HCT116 (cell line): Measurements from ENCODE around the gene C12orf43. TPM values are rescaled to one million over a fixed set of nuclear protein-coding genes. Genes with fewer than 3 reads are reported as not detected.

Source experiments
- ATAC-seq: fragments of 200-7000 bp; cut with Tn5 transposase; 2 replicates; pipeline ENCODE4 v1.9.1; 2020; ENCODE audit warnings: mild to moderate bottlenecking, moderate library complexity
- BruUV-seq: library from RNA; stranded (reverse); fragments of 400-500 nt; replicated peaks from 2 replicates; lab custom pipeline; 2021; lab: Mats Ljungman, UMichigan
- CTCF ChIA-PET: fragments of 300-600 bp; sonication (Branson Sonifier 250); formaldehyde crosslinking; loops from one replicate; lab custom pipeline; 2021; ENCODE audit warnings: antibody characterized with exemption; lab: Charles Lee
- POLR2A ChIA-PET: fragments of 300-600, 350-600 bp; sonication (Branson Sonifier 250); formaldehyde crosslinking; loops from one replicate; lab custom pipeline; 2021; ENCODE audit warnings: antibody characterized with exemption; lab: Charles Lee
- RAD21 ChIA-PET, 2 experiments: fragments of 300-600 bp; sonication (Branson Sonifier 250); formaldehyde crosslinking; loops; one replicate each; lab custom pipeline; 2023; ENCODE audit warnings: low total read pairs in 2 of 2; ENCODE audit not compliant: uncharacterized antibody in 2 of 2, unreplicated experiment in 2 of 2, low non-redundant PET in 1 of 2; lab: Charles Lee
- DNase-seq: peaks from one replicate; pipeline ENCODE4 v3.0.0-alpha.2; 2010; ENCODE audit warnings: low read depth, low spot score
- H2AFZ ChIP-seq: fragments of 200-600 bp; shearing (Covaris generic), sonication (generic); 2 replicates; pipeline ENCODE4 v1.6.1; 2017; ENCODE audit warnings: low read depth, mixed run types, mixed read lengths, antibody characterized with exemption, low read length; ENCODE audit not compliant: poor library complexity, severe bottlenecking
- H3K27ac ChIP-seq: 2 replicates; pipeline ENCODE4 v1.5.1; 2012; ENCODE audit warnings: low read depth, low read length
- H3K27me3 ChIP-seq: fragments of 200-600 bp; sonication (generic); 2 replicates; pipeline ENCODE4 v1.6.1; 2016; ENCODE audit warnings: mixed run types, low read length, mixed read lengths; ENCODE audit not compliant: insufficient read depth
- H3K36me3 ChIP-seq, 2 experiments: fragments of 200-500 bp in 1 of 2; fragments of 200-600 bp in 1 of 2; sonication (Bioruptor generic) in 1 of 2; sonication (generic) in 1 of 2; 2 replicates each; pipeline versions ENCODE4 v1.5.1 to v1.6.1; 2014 to 2016; ENCODE audit warnings: low read length in 2 of 2, inconsistent platforms in 1 of 2, mixed read lengths in 1 of 2, mixed run types in 1 of 2; ENCODE audit not compliant: insufficient read depth in 2 of 2, control insufficient read depth in 1 of 2
- H3K4me1 ChIP-seq, 2 experiments: fragments of 200-600 bp in 1 of 2; sonication (generic) in 1 of 2; 2 replicates each; pipeline versions ENCODE4 v1.5.1 to v1.6.1; 2012 to 2017; ENCODE audit warnings: low read length in 2 of 2, inconsistent platforms in 1 of 2, mild to moderate bottlenecking in 1 of 2, mixed read lengths in 1 of 2, mixed run types in 1 of 2, moderate library complexity in 1 of 2; ENCODE audit not compliant: insufficient read depth in 2 of 2, control insufficient read depth in 1 of 2
- H3K4me2 ChIP-seq: fragments of 200-600 bp; sonication (generic); 2 replicates; pipeline ENCODE4 v1.6.1; 2017; ENCODE audit warnings: mixed run types, low read length, mixed read lengths
- H3K4me3 ChIP-seq, 2 experiments: fragments of 200-600 bp in 1 of 2; sonication (generic) in 1 of 2; replicated peaks in 1 of 2; 2 replicates each; pipeline ENCODE4 v1.5.1; 2011 to 2016; ENCODE audit warnings: low read length in 2 of 2, control low read depth in 1 of 2, low read depth in 1 of 2, mild to moderate bottlenecking in 1 of 2, mixed read lengths in 1 of 2, mixed run types in 1 of 2
- H3K79me2 ChIP-seq: fragments of 200-600 bp; sonication (generic); 2 replicates; pipeline ENCODE4 v1.6.1; 2017; ENCODE audit warnings: mild to moderate bottlenecking, mixed run types, low read length, moderate library complexity, mixed read lengths; ENCODE audit not compliant: insufficient read depth
- H3K9ac ChIP-seq: fragments of 200-600 bp; sonication (generic); 2 replicates; pipeline ENCODE4 v1.6.1; 2016; ENCODE audit warnings: low read length, mixed read lengths
- H3K9me2 ChIP-seq: fragments of 200-600 bp; sonication (generic), shearing (Covaris generic); 2 replicates; pipeline ENCODE4 v1.6.1; 2017; ENCODE audit warnings: mixed run types, mild to moderate bottlenecking, moderate library complexity; ENCODE audit not compliant: insufficient read depth
- H3K9me3 ChIP-seq, 2 experiments: fragments of 200-500 bp in 1 of 2; fragments of 200-600 bp in 1 of 2; sonication (Bioruptor generic) in 1 of 2; sonication (generic) in 1 of 2; 2 replicates each; pipeline ENCODE4 v1.6.1; 2014 to 2017; ENCODE audit warnings: low read length in 2 of 2, mixed read lengths in 2 of 2, inconsistent platforms in 1 of 2, low read depth in 1 of 2, mild to moderate bottlenecking in 1 of 2, mixed run types in 1 of 2, moderate library complexity in 1 of 2; ENCODE audit not compliant: control insufficient read depth in 1 of 2, insufficient read depth in 1 of 2
- H4K20me1 ChIP-seq: fragments of 200-600 bp; sonication (generic), shearing (Covaris generic); 2 replicates; pipeline ENCODE4 v1.6.1; 2017; ENCODE audit warnings: mixed run types, mild to moderate bottlenecking, moderate library complexity; ENCODE audit not compliant: insufficient read depth
- ATF3 ChIP-seq: IDR thresholded peaks from 2 replicates; pipeline ENCODE4 v1.6.1; 2012
- CBX3 ChIP-seq: IDR thresholded peaks from 2 replicates; pipeline ENCODE4 v1.6.1; 2012; ENCODE audit warnings: low read depth
- CEBPB ChIP-seq: IDR thresholded peaks from 2 replicates; pipeline ENCODE4 v1.6.1; 2012; ENCODE audit warnings: low read depth
- EGR1 ChIP-seq: IDR thresholded peaks from 2 replicates; pipeline ENCODE4 v1.6.1; 2012; ENCODE audit warnings: low read depth
- ELF1 ChIP-seq: IDR thresholded peaks from 2 replicates; pipeline ENCODE4 v1.6.1; 2012; ENCODE audit warnings: low read depth, borderline replicate concordance
- EZH2 ChIP-seq: fragments of 200-600 bp; sonication (generic); IDR thresholded peaks from 2 replicates; pipeline ENCODE4 v1.6.1; 2017; ENCODE audit warnings: antibody characterized with exemption, mixed run types
- EZH2phosphoT487 ChIP-seq: fragments of 200-600 bp; IDR thresholded peaks from 2 replicates; pipeline ENCODE4 v1.6.1; 2018; ENCODE audit warnings: antibody characterized with exemption, borderline replicate concordance
- FOSL1 ChIP-seq: IDR thresholded peaks from 2 replicates; pipeline ENCODE4 v1.6.1; 2012; ENCODE audit warnings: low read depth
- MAX ChIP-seq: IDR thresholded peaks from 2 replicates; pipeline ENCODE4 v1.6.1; 2012
- POLR2A ChIP-seq: IDR thresholded peaks from 2 replicates; pipeline ENCODE4 v1.7.0; 2011; ENCODE audit warnings: borderline replicate concordance; ENCODE audit not compliant: insufficient read depth, insufficient read length; ENCODE audit errors: extremely low read depth
- POLR2AphosphoS5 ChIP-seq: IDR thresholded peaks from 2 replicates; pipeline ENCODE4 v1.6.1; 2011; ENCODE audit warnings: mild to moderate bottlenecking, low read depth, low read length, moderate library complexity
- SIN3A ChIP-seq: IDR thresholded peaks from 2 replicates; pipeline ENCODE4 v1.6.1; 2012; ENCODE audit warnings: low read depth
- SP1 ChIP-seq: IDR thresholded peaks from 2 replicates; pipeline ENCODE4 v1.6.1; 2012; ENCODE audit warnings: low read depth
- YY1 ChIP-seq: IDR thresholded peaks from 2 replicates; pipeline ENCODE4 v1.6.1; 2011; ENCODE audit warnings: low read length, low read depth, moderate library complexity, mild to moderate bottlenecking; ENCODE audit not compliant: insufficient replicate concordance; ENCODE audit errors: extremely low read depth
- ZBTB33 ChIP-seq: IDR thresholded peaks from 2 replicates; pipeline ENCODE4 v1.6.1; 2011; ENCODE audit warnings: mild to moderate bottlenecking, low read length, moderate library complexity; ENCODE audit not compliant: insufficient replicate concordance; ENCODE audit errors: extremely low read depth
- ZNF274 ChIP-seq: fragments of 200-500 bp; sonication (Bioruptor generic); IDR thresholded peaks from 2 replicates; pipeline ENCODE4 v1.6.1; 2014; ENCODE audit warnings: mild to moderate bottlenecking, low read depth, low read length, inconsistent platforms
- intact Hi-C: fragments of 100-400 bp; cut with micrococcal nuclease; formaldehyde crosslinking; loops from 2 replicates; pipeline ENCODE4 v1.10.0; 2022
- total RNA-seq: library from RNA; stranded (reverse); gene quantifications from one replicate; pipeline ENCODE4 v1.2.1, GENCODE V29; 2021; ENCODE audit not compliant: unreplicated experiment

Gene C12orf43
- total RNA-seq, 1 experiment from 2014 or later = 16.2 TPM

- ChIA-PET POLR2A (interaction anchor here (0.6 kb wide), 1 partner anchor 64 kb away, joined by 5 read pairs; no protein-coding TSS in a partner anchor), CTCF (interaction anchor here (1.6 to 4.0 kb wide), 3 partner anchors 99 to 428 kb away, joined by 3 to 22 read pairs (median 5); partner anchors contain the start of gene POP5), RAD21 (no interaction called here)
- peaks cover 9 to 17% of the 10 kb centered on the region in 2 experiments; a peak in 2 of 4 replicates for H3K36me3 ChIP-seq
- no peak overlapping the region for H2AFZ ChIP-seq
- no TSS peak for BruUV-seq
- peaks cover 12% of the 10 kb centered on the region for H3K79me2 ChIP-seq
- no peaks in the 10 kb centered on the region for H3K9me2 ChIP-seq
- ATAC-seq = no peak
- no peak overlapping the region for H3K9ac ChIP-seq
- no peak overlapping the region for H3K27ac ChIP-seq
- intact Hi-C loops = no loop called here
- peaks cover 5 to 7% of the 10 kb centered on the region in 2 experiments; a peak in 3 of 4 replicates for H3K4me1 ChIP-seq
- H3K27me3 ChIP-seq = no peaks in the 10 kb centered on the region
- H4K20me1 ChIP-seq = no peaks in the 10 kb centered on the region
- H3K4me2 ChIP-seq = no peak overlapping the region
- TF ChIP-seq EZH2 (no peak), ZNF274 (no peak), ZBTB33 (no peak), EGR1 (no peak)
- no peak for DNase-seq
- no peak overlapping the region for H3K4me3 ChIP-seq
- H3K9me3 ChIP-seq = no peaks in the 10 kb centered on the region
Observed at GRCh38 chr12:121010860-121011259, 5.4 kb downstream of the C12orf43 start.

GRCh38 chr12:121009741-121010140 is 6.5 kb downstream of the C12orf43 start:
- peak; percentile 91 for ATAC-seq
- ChIA-PET RAD21 (interaction anchor here in 1 of 2 experiments (1.0 kb wide), 1 partner anchor 38 kb away, joined by 3 read pairs; no protein-coding TSS in a partner anchor), POLR2A (interaction anchor here (1.2 kb wide), 1 partner anchor 514 kb away, joined by 3 read pairs; the partner anchor contains the start of gene DYNLL1), CTCF (interaction anchor here (0.9 to 4.0 kb wide), 12 partner anchors 18 to 435 kb away, joined by 3 to 22 read pairs (median 4); partner anchors contain the start of gene POP5)
- Histone ChIP-seq H4K20me1 (no peaks in the 10 kb centered on the region), H3K27me3 (no peaks in the 10 kb centered on the region), H3K4me1 (peaks cover 0 to under 1% of the 10 kb centered on the region in 2 experiments; a peak in 1 of 4 replicates), H2AFZ (no peak overlapping the region), H3K9me3 (no peaks in the 10 kb centered on the region), H3K9me2 (no peaks in the 10 kb centered on the region), H3K27ac (no peak overlapping the region), H3K79me2 (peaks cover under 1% of the 10 kb centered on the region; the same call in 1 of the 2 replicates), H3K4me2 (no peak overlapping the region), H3K4me3 (no peak overlapping the region), H3K36me3 (peaks cover 9 to 18% of the 10 kb centered on the region in 2 experiments; a peak in 2 of 4 replicates), H3K9ac (no peak overlapping the region)
- peak; percentile 54 for DNase-seq
- intact Hi-C loops = loop anchor here (1.0 to 10.0 kb wide), 5 partner anchors 88 to 682 kb away; partner anchors contain the start of genes CABP1 and PLA2G1B
- no TSS peak for BruUV-seq
- no peak for TF ChIP-seq POLR2A
- no peak for TF ChIP-seq POLR2AphosphoS5
- no peak for TF ChIP-seq YY1
- peak; percentile 53; the same call in 1 of the 2 replicates for TF ChIP-seq CBX3
- TF ChIP-seq ELF1 = no peak
- TF ChIP-seq SP1 = no peak
- TF ChIP-seq EZH2phosphoT487 = no peak
- no peak for TF ChIP-seq FOSL1
- 0 out of 2 replicates have a peak, but pooled peaks have one; percentile 23 for TF ChIP-seq MAX
- TF ChIP-seq EGR1 = no peak
- TF ChIP-seq SIN3A = no peak
- TF ChIP-seq CEBPB = no peak
- TF ChIP-seq ATF3 = no peak
- TF ChIP-seq EZH2 = no peak
